ENCODE measurements around the gene SOWAHA. TPM values are rescaled to one million over a fixed set of nuclear protein-coding genes. Genes with fewer than 3 reads are reported as not detected.

The SOWAHA gene
- total RNA-seq, 1 experiment from 2014 or later: not detected

- no peaks in the 10 kb centered on the region; the same call in 1 of the 2 replicates for H3K4me1 ChIP-seq (replicated peaks; ENCODE audit: insufficient read depth)
- H3K27ac ChIP-seq: no peak overlapping the region
- no peaks in the 10 kb centered on the region for H3K9me3 ChIP-seq (ENCODE audit: insufficient read depth, low read depth)
- no peaks in the 10 kb centered on the region for H3K9me2 ChIP-seq (ENCODE audit: insufficient read depth)
- no peaks in the 10 kb centered on the region for H4K20me1 ChIP-seq (ENCODE audit: insufficient read depth)
- TF ChIP-seq CTCF (conservative IDR thresholded peaks at IDR 0.05): no peak
- no peak for TF ChIP-seq EZH2 (IDR thresholded peaks at IDR 0.05; ENCODE audit: low read depth)
- no peaks in the 10 kb centered on the region for H3K36me3 ChIP-seq (ENCODE audit: low read depth)
- intact Hi-C loops (cut with micrococcal nuclease; ENCODE audit: unreplicated experiment): no loop called here
- H3K4me2 ChIP-seq: no peak overlapping the region
- BruUV-seq (replicated peaks): no TSS peak
- ChIA-PET POLR2A (ENCODE audit: unreplicated experiment) (no interaction called here), CTCF (no interaction called here)
- no peaks in the 10 kb centered on the region for H3K27me3 ChIP-seq (ENCODE audit: insufficient read depth, low read depth)
- no peak overlapping the region for H3K4me3 ChIP-seq
- H3K79me2 ChIP-seq (ENCODE audit: low read depth): no peaks in the 10 kb centered on the region
- H2AFZ ChIP-seq: no peak overlapping the region
- DNase-seq: no peak
- H3F3A ChIP-seq (ENCODE audit: insufficient read depth, low read depth): no peaks in the 10 kb centered on the region
Observed at GRCh38 chr5:132787076-132787475, 26.0 kb upstream of the SOWAHA start.

- ChIA-PET CTCF (no interaction called here), POLR2A (ENCODE audit: unreplicated experiment) (no interaction called here)
- TF ChIP-seq EZH2 (IDR thresholded peaks at IDR 0.05; ENCODE audit: low read depth) (no peak), CTCF (conservative IDR thresholded peaks at IDR 0.05) (no peak)
Observed at GRCh38 chr5:132788508-132788907, 24.6 kb upstream of the SOWAHA start.

GRCh38 chr5:132788990-132789886 lies 23.9 kb upstream of the SOWAHA start:
- no peaks in the 10 kb centered on the region for H3K9me3 ChIP-seq (ENCODE audit: insufficient read depth, low read depth)
- H3K27me3 ChIP-seq (ENCODE audit: insufficient read depth, low read depth): no peaks in the 10 kb centered on the region
- H2AFZ ChIP-seq: no peak overlapping the region
- no peak for TF ChIP-seq EZH2 (IDR thresholded peaks at IDR 0.05; ENCODE audit: low read depth)
- TF ChIP-seq CTCF (conservative IDR thresholded peaks at IDR 0.05): no peak
- no peaks in the 10 kb centered on the region; the same call in 1 of the 2 replicates for H4K20me1 ChIP-seq (ENCODE audit: insufficient read depth)
- H3K27ac ChIP-seq: no peak overlapping the region
- H3F3A ChIP-seq (ENCODE audit: insufficient read depth, low read depth): no peaks in the 10 kb centered on the region
- DNase-seq: no peak
- H3K4me1 ChIP-seq (replicated peaks; ENCODE audit: insufficient read depth): no peaks in the 10 kb centered on the region
- intact Hi-C loops (cut with micrococcal nuclease; ENCODE audit: unreplicated experiment): no loop called here
- no peaks in the 10 kb centered on the region for H3K79me2 ChIP-seq (ENCODE audit: low read depth)
- H3K36me3 ChIP-seq (ENCODE audit: low read depth): no peaks in the 10 kb centered on the region
- no peak overlapping the region for H3K4me2 ChIP-seq
- H3K9me2 ChIP-seq (ENCODE audit: insufficient read depth): no peaks in the 10 kb centered on the region
- no TSS peak for BruUV-seq (replicated peaks)
- ChIA-PET POLR2A (ENCODE audit: unreplicated experiment) (no interaction called here), CTCF (no interaction called here)
- no peak overlapping the region for H3K4me3 ChIP-seq

More at GRCh38 chr5:132788508-132788907, 24.6 kb upstream of the SOWAHA start:
- no TSS peak for BruUV-seq (replicated peaks)
- intact Hi-C loops (cut with micrococcal nuclease; ENCODE audit: unreplicated experiment): no loop called here
- Histone ChIP-seq H3K4me1 (replicated peaks; ENCODE audit: insufficient read depth) (no peaks in the 10 kb centered on the region), H3K4me2 (no peak overlapping the region), H3K4me3 (no peak overlapping the region), H3K9me2 (ENCODE audit: insufficient read depth) (no peaks in the 10 kb centered on the region), H3F3A (ENCODE audit: insufficient read depth, low read depth) (no peaks in the 10 kb centered on the region), H4K20me1 (ENCODE audit: insufficient read depth) (no peaks in the 10 kb centered on the region; the same call in 1 of the 2 replicates), H2AFZ (no peak overlapping the region), H3K27ac (no peak overlapping the region), H3K36me3 (ENCODE audit: low read depth) (no peaks in the 10 kb centered on the region), H3K79me2 (ENCODE audit: low read depth) (no peaks in the 10 kb centered on the region), H3K9me3 (ENCODE audit: insufficient read depth, low read depth) (no peaks in the 10 kb centered on the region), H3K27me3 (ENCODE audit: insufficient read depth, low read depth) (no peaks in the 10 kb centered on the region)
- no peak for DNase-seq

All from PC-9 (cell line).